ENCODE results near the gene NEDD4.
A peak's percentile ranks its signal among the peaks of the same experiment; 100 is the strongest.
"Not testable (repeated sequence)": the region's sequence is repeated elsewhere in the genome, so short reads cannot be mapped to it uniquely, and the experiment has no call there.

Gene NEDD4

GRCh38 chr15:55842897-55843296, 150.5 kb downstream of the NEDD4 start:
- DNase-seq; H2AK5ac ChIP-seq (ENCODE audit: low read length); H3K27me3 ChIP-seq (ENCODE audit: insufficient read depth, low read length); H3K79me2 ChIP-seq (ENCODE audit: control insufficient read depth, insufficient read depth, low read length, poor library complexity); H3K4me3 ChIP-seq (ENCODE audit: low read depth, low read length); H2BK5ac ChIP-seq (ENCODE audit: low read depth, low read length, poor library complexity); H3K14ac ChIP-seq (ENCODE audit: low read length); H4K12ac ChIP-seq (ENCODE audit: low read depth, low read length); H3K9ac ChIP-seq (ENCODE audit: low read length); H3K4me2 ChIP-seq (ENCODE audit: low read length); H3K9me3 ChIP-seq (ENCODE audit: insufficient read depth, low read depth, low read length); H2AFZ ChIP-seq (ENCODE audit: insufficient read depth, low read length, poor library complexity); H3K27ac ChIP-seq (ENCODE audit: low read depth, low read length); H3K18ac ChIP-seq (ENCODE audit: low read length); H4K91ac ChIP-seq (ENCODE audit: low read depth, low read length); H4K8ac ChIP-seq (ENCODE audit: low read depth, low read length); H2BK120ac ChIP-seq (ENCODE audit: insufficient read depth, low read length, poor library complexity); H2BK12ac ChIP-seq (ENCODE audit: low read length); H3K4me1 ChIP-seq (ENCODE audit: control insufficient read depth in 1 of 2, insufficient read depth in 2 of 2, low read length in 2 of 2); H3K4ac ChIP-seq (ENCODE audit: low read depth, low read length); H3K23ac ChIP-seq (ENCODE audit: low read length); H3K79me1 ChIP-seq (ENCODE audit: low read length): not testable (repeated sequence)
- H3K36me3 ChIP-seq (ENCODE audit: control insufficient read depth in 1 of 2, insufficient read depth in 2 of 2, low read length in 2 of 2): peaks cover 8 to 12% of the 10 kb centered on the region in 2 experiments
- WGBS (ENCODE audit: extremely low coverage, insufficient coverage, insufficient read length): no CpG with 5 or more reads among the region's 4 CpGs

- Histone ChIP-seq H4K91ac (ENCODE audit: low read depth, low read length) (no peak overlapping the region), H3K18ac (ENCODE audit: low read length) (no peak overlapping the region), H3K14ac (ENCODE audit: low read length) (no peak overlapping the region), H3K4ac (ENCODE audit: low read depth, low read length) (no peak overlapping the region), H2AK5ac (ENCODE audit: low read length) (no peak overlapping the region), H3K4me1 (ENCODE audit: control insufficient read depth in 1 of 2, insufficient read depth in 2 of 2, low read length in 2 of 2) (no peaks in the 10 kb centered on the region), H3K9ac (ENCODE audit: low read length) (peak overlapping the region; percentile 14), H2AFZ (ENCODE audit: insufficient read depth, low read length, poor library complexity) (no peak overlapping the region), H3K79me1 (ENCODE audit: low read length) (no peaks in the 10 kb centered on the region), H2BK120ac (ENCODE audit: insufficient read depth, low read length, poor library complexity) (no peak overlapping the region), H3K27me3 (ENCODE audit: insufficient read depth, low read length) (no peaks in the 10 kb centered on the region), H4K8ac (ENCODE audit: low read depth, low read length) (no peak overlapping the region), H2BK12ac (ENCODE audit: low read length) (no peak overlapping the region), H3K27ac (ENCODE audit: low read depth, low read length) (no peak overlapping the region), H3K4me2 (ENCODE audit: low read length) (no peak overlapping the region), H3K9me3 (ENCODE audit: insufficient read depth, low read depth, low read length) (no peaks in the 10 kb centered on the region), H4K12ac (ENCODE audit: low read depth, low read length) (no peak overlapping the region), H3K4me3 (ENCODE audit: low read depth, low read length) (no peak overlapping the region), H3K23ac (ENCODE audit: low read length) (no peak overlapping the region), H3K36me3 (ENCODE audit: control insufficient read depth in 1 of 2, insufficient read depth in 2 of 2, low read length in 2 of 2) (peaks cover 2% of the 10 kb centered on the region in 2 experiments), H3K79me2 (ENCODE audit: control insufficient read depth, insufficient read depth, low read length, poor library complexity) (no peaks in the 10 kb centered on the region), H2BK5ac (ENCODE audit: low read depth, low read length, poor library complexity) (no peak overlapping the region)
- no peak for DNase-seq
- no CpG with 5 or more reads among the region's 3 CpGs for WGBS (ENCODE audit: extremely low coverage, insufficient coverage, insufficient read length)
Observed at GRCh38 chr15:55835866-55836265, 157.5 kb downstream of the NEDD4 start.

GRCh38 chr15:55834331-55834730, 159.1 kb downstream of the NEDD4 start:
- Histone ChIP-seq H3K27ac (ENCODE audit: low read depth, low read length) (no peak overlapping the region), H2BK12ac (ENCODE audit: low read length) (no peak overlapping the region), H3K23ac (ENCODE audit: low read length) (no peak overlapping the region), H3K4me3 (ENCODE audit: low read depth, low read length) (no peak overlapping the region), H3K4me1 (ENCODE audit: control insufficient read depth in 1 of 2, insufficient read depth in 2 of 2, low read length in 2 of 2) (no peaks in the 10 kb centered on the region), H3K18ac (ENCODE audit: low read length) (no peak overlapping the region), H3K4ac (ENCODE audit: low read depth, low read length) (no peak overlapping the region), H4K8ac (ENCODE audit: low read depth, low read length) (no peak overlapping the region), H4K12ac (ENCODE audit: low read depth, low read length) (no peak overlapping the region), H3K79me1 (ENCODE audit: low read length) (no peaks in the 10 kb centered on the region), H2BK5ac (ENCODE audit: low read depth, low read length, poor library complexity) (no peak overlapping the region), H3K9ac (ENCODE audit: low read length) (no peak overlapping the region), H2AFZ (ENCODE audit: insufficient read depth, low read length, poor library complexity) (no peak overlapping the region), H3K27me3 (ENCODE audit: insufficient read depth, low read length) (no peaks in the 10 kb centered on the region), H2AK5ac (ENCODE audit: low read length) (no peak overlapping the region), H3K36me3 (ENCODE audit: control insufficient read depth in 1 of 2, insufficient read depth in 2 of 2, low read length in 2 of 2) (peaks cover 2 to 3% of the 10 kb centered on the region in 2 experiments), H3K79me2 (ENCODE audit: control insufficient read depth, insufficient read depth, low read length, poor library complexity) (no peaks in the 10 kb centered on the region), H4K91ac (ENCODE audit: low read depth, low read length) (no peak overlapping the region), H3K14ac (ENCODE audit: low read length) (no peak overlapping the region), H3K4me2 (ENCODE audit: low read length) (no peak overlapping the region), H2BK120ac (ENCODE audit: insufficient read depth, low read length, poor library complexity) (no peak overlapping the region), H3K9me3 (ENCODE audit: insufficient read depth, low read depth, low read length) (no peaks in the 10 kb centered on the region)
- WGBS (ENCODE audit: extremely low coverage, insufficient coverage, insufficient read length): no CpG with 5 or more reads among the region's 3 CpGs
- no peak for DNase-seq

GRCh38 chr15:55829826-55830225, 163.6 kb downstream of the NEDD4 start:
- Histone ChIP-seq H4K91ac (ENCODE audit: low read depth, low read length) (no peak overlapping the region), H2BK12ac (ENCODE audit: low read length) (no peak overlapping the region), H2BK120ac (ENCODE audit: insufficient read depth, low read length, poor library complexity) (no peak overlapping the region), H3K14ac (ENCODE audit: low read length) (no peak overlapping the region), H3K4me2 (ENCODE audit: low read length) (no peak overlapping the region), H3K27me3 (ENCODE audit: insufficient read depth, low read length) (no peaks in the 10 kb centered on the region), H2AFZ (ENCODE audit: insufficient read depth, low read length, poor library complexity) (no peak overlapping the region), H2AK5ac (ENCODE audit: low read length) (no peak overlapping the region), H3K18ac (ENCODE audit: low read length) (no peak overlapping the region), H4K12ac (ENCODE audit: low read depth, low read length) (no peak overlapping the region), H2BK5ac (ENCODE audit: low read depth, low read length, poor library complexity) (no peak overlapping the region), H3K4me1 (ENCODE audit: control insufficient read depth in 1 of 2, insufficient read depth in 2 of 2, low read length in 2 of 2) (no peaks in the 10 kb centered on the region), H3K9me3 (ENCODE audit: insufficient read depth, low read depth, low read length) (no peaks in the 10 kb centered on the region), H3K4ac (ENCODE audit: low read depth, low read length) (no peak overlapping the region), H3K36me3 (ENCODE audit: control insufficient read depth in 1 of 2, insufficient read depth in 2 of 2, low read length in 2 of 2) (peaks cover 0 to 3% of the 10 kb centered on the region in 2 experiments), H3K9ac (ENCODE audit: low read length) (no peak overlapping the region), H3K27ac (ENCODE audit: low read depth, low read length) (no peak overlapping the region), H3K23ac (ENCODE audit: low read length) (no peak overlapping the region), H3K4me3 (ENCODE audit: low read depth, low read length) (no peak overlapping the region), H3K79me1 (ENCODE audit: low read length) (no peaks in the 10 kb centered on the region), H4K8ac (ENCODE audit: low read depth, low read length) (no peak overlapping the region), H3K79me2 (ENCODE audit: control insufficient read depth, insufficient read depth, low read length, poor library complexity) (no peaks in the 10 kb centered on the region)
- whole genome bisulfite sequencing (ENCODE audit: extremely low coverage, insufficient coverage, insufficient read length): no CpG with 5 or more reads among the region's 2 CpGs
- no peak for DNase-seq
